Lung (tissue), 13 donors: Measurements from ENCODE around the gene ZFAND3. TPM values are rescaled to one million over a fixed set of nuclear protein-coding genes. Genes with fewer than 3 reads are reported as not detected.

ENCODE experiments used
- ATAC-seq: fragments of 200-7000 bp; cut with Tn5 transposase; one replicate; pipeline ENCODE4 v1.9.1; 2020; ENCODE audit warnings: moderate number of reproducible peaks; ENCODE audit not compliant: insufficient read depth, low FRiP score
- DNase-seq, 3 donors: peaks; one replicate each; pipeline ENCODE4 v3.0.0-alpha.2; 2013 to 2017
- H3K27ac ChIP-seq, 2 donors: one replicate each; pipeline ENCODE4 v1.5.1; 2013; ENCODE audit warnings: mild to moderate bottlenecking in 2 of 2, moderate library complexity in 2 of 2, control low read depth in 1 of 2, inconsistent platforms in 1 of 2, low read depth in 1 of 2, low read length in 1 of 2
- H3K27me3 ChIP-seq, 3 donors: one replicate each; pipeline ENCODE4 v1.5.1; 2013; ENCODE audit warnings: low read length in 2 of 3; ENCODE audit not compliant: control insufficient read depth in 3 of 3, insufficient read depth in 3 of 3
- H3K36me3 ChIP-seq, 4 donors: one replicate each; pipeline ENCODE4 v1.5.1; 2013; ENCODE audit warnings: low read length in 4 of 4, mild to moderate bottlenecking in 1 of 4, moderate library complexity in 1 of 4; ENCODE audit not compliant: control insufficient read depth in 4 of 4, insufficient read depth in 4 of 4
- H3K4me1 ChIP-seq, 5 donors: one replicate each; pipeline ENCODE4 v1.5.1; 2013; ENCODE audit warnings: low read length in 5 of 5, mild to moderate bottlenecking in 2 of 5, moderate library complexity in 1 of 5; ENCODE audit not compliant: control insufficient read depth in 5 of 5, insufficient read depth in 5 of 5
- H3K4me3 ChIP-seq: one replicate; pipeline ENCODE4 v1.5.1; 2013; ENCODE audit warnings: mild to moderate bottlenecking, control low read depth, moderate library complexity
- H3K9ac ChIP-seq, 2 donors: one replicate each; pipeline ENCODE4 v1.5.1; 2013; ENCODE audit warnings: low read length in 2 of 2, control low read depth in 1 of 2; ENCODE audit not compliant: insufficient read depth in 1 of 2
- H3K9me3 ChIP-seq, 4 donors: one replicate each; pipeline ENCODE4 v1.5.1; 2013; ENCODE audit warnings: low read length in 3 of 4, mild to moderate bottlenecking in 1 of 4, moderate library complexity in 1 of 4; ENCODE audit not compliant: control insufficient read depth in 4 of 4, insufficient read depth in 3 of 4
- CTCF ChIP-seq: IDR thresholded peaks from 2 replicates; pipeline ENCODE4 v1.5.1; 2012; ENCODE audit warnings: mild to moderate bottlenecking; ENCODE audit errors: control extremely low read depth, extremely low read depth
- WGBS, 2 donors: extraction: QIAGEN DNeasy Blood & Tissue Kit; methylation state at CpG; one replicate each; pipeline ENCODE4 v1.1.7; 2013; 5-methylcytosine and 5-hydroxymethylcytosine counted together
- polyA plus RNA-seq, 2 donors: library from polyadenylated mRNA; stranded (reverse); fragments of 200-250 nt; gene quantifications; one replicate each; pipeline ENCODE4 v1.2.1, GENCODE V29; 2013
- small RNA-seq: library from RNA; depleted of rRNA; stranded (forward); fragments of <200 nt; gene quantifications from one replicate; pipeline ENCODE3, GENCODE V24; 2014; ENCODE audit warnings: low replicate concordance
- total RNA-seq, 2 donors: library from RNA; depleted of rRNA in 1 of 2; stranded (reverse); fragments of >200 nt in 1 of 2; gene quantifications; one replicate each; pipeline ENCODE4 v1.2.1, GENCODE V29; 2014 to 2021
- donor health status: control.
- donor health status: control.
- donor health status: Bipolar disorder and iron deficiency.
- donor health status: healthy.
- donor health status: DM: yes; HTN: yes; CAD: no.

ZFAND3 gene
- total and polyA plus RNA-seq, 4 donors, result 27.6 to 63.6 (median 51.3) TPM

- H3K4me1 ChIP-seq, result peaks cover 0 to 7% (median 0%) of the 10 kb centered on the region in 5 donors
- DNase-seq (no peak), ATAC-seq (no peak)
- H3K4me3 ChIP-seq, result no peak overlapping the region
- no peak for TF ChIP-seq CTCF
- H3K9me3 ChIP-seq, result no peaks in the 10 kb centered on the region
- no peak overlapping the region for H3K27ac ChIP-seq
- H3K27me3 ChIP-seq, result no peaks in the 10 kb centered on the region
- H3K36me3 ChIP-seq, result peaks cover 0 to 3% (median 0%) of the 10 kb centered on the region in 4 donors
- no peak overlapping the region for H3K9ac ChIP-seq
- 99% methylated on average over 7 of the region's 7 CpGs for WGBS, 2 donors
Measured at GRCh38 chr6:38194589-38194988, 375.1 kb downstream of the ZFAND3 start.

- 76 to 92% methylated on average over 5 of the region's 5 CpGs for WGBS, 2 donors
- no peak for ATAC-seq
- no peak for TF ChIP-seq CTCF
Measured at GRCh38 chr6:38195113-38195635, 375.6 kb downstream of the ZFAND3 start.

GRCh38 chr6:38198219-38198618 lies 378.7 kb downstream of the ZFAND3 start:
- no peak for TF ChIP-seq CTCF
- Histone ChIP-seq H3K27ac (no peak overlapping the region), H3K4me1 (peaks cover 0 to 7% (median 0%) of the 10 kb centered on the region in 5 donors), H3K27me3 (no peaks in the 10 kb centered on the region), H3K4me3 (no peak overlapping the region), H3K36me3 (no peaks in the 10 kb centered on the region), H3K9me3 (no peaks in the 10 kb centered on the region), H3K9ac (no peak overlapping the region)
- no peak for DNase-seq
- ATAC-seq, result no peak
- 94 to 95% methylated on average over 8 of the region's 8 CpGs for WGBS, 2 donors

More at GRCh38 chr6:38195113-38195635, 375.6 kb downstream of the ZFAND3 start:
- Histone ChIP-seq H3K36me3 (peaks cover 0 to 3% (median 0%) of the 10 kb centered on the region in 4 donors), H3K9me3 (no peaks in the 10 kb centered on the region), H3K27ac (no peak overlapping the region), H3K27me3 (no peaks in the 10 kb centered on the region), H3K9ac (no peak overlapping the region), H3K4me3 (no peak overlapping the region), H3K4me1 (peaks cover 0 to 7% (median 0%) of the 10 kb centered on the region in 5 donors)
- no peak for DNase-seq

Small RNA genes within 50 kb of the gene (small RNA-seq; reads per million reads assigned to genes)
- gene RN7SL285P, result not detected
- not detected for gene RNU1-87P

Other genes starting within 250 kb of the ZFAND3 start
- gene MDGA1, start 121.8 kb upstream of the ZFAND3 start, total RNA-seq, result 1 to 10 TPM; 1.0 to 4.6 TPM
- 1 to 10 TPM in 1 of 2 donors, under 1 TPM in 1; 0.90 to 2.1 TPM for gene MDGA1, start 121.8 kb upstream of the ZFAND3 start, polyA plus RNA-seq